Left lobe of liver (tissue), 2 donors: Measurements from ENCODE around the gene SLC6A20. TPM values are rescaled to one million over a fixed set of nuclear protein-coding genes. Genes with fewer than 3 reads are reported as not detected.

Experiments used
- ATAC-seq: fragments of 200-7000 bp; cut with Tn5 transposase; one replicate; pipeline ENCODE4 v1.9.1; 2020; ENCODE audit warnings: mild to moderate bottlenecking, moderate library complexity
- DNase-seq: peaks from one replicate; pipeline ENCODE4 v3.0.0-alpha.2; 2020; ENCODE audit warnings: low spot score
- total RNA-seq: library from RNA; stranded (reverse); gene quantifications from one replicate; pipeline ENCODE4 v1.2.1, GENCODE V29; 2021
- donor health status: DM: no; HTN: no; CAD: no; lungs with moderate emphysema.
- donor health status: DM: no; HTN: yes; CAD: no.

SLC6A20 gene
- total RNA-seq, 1 donor from 2014 or later, result 0.08 TPM

DNA sequence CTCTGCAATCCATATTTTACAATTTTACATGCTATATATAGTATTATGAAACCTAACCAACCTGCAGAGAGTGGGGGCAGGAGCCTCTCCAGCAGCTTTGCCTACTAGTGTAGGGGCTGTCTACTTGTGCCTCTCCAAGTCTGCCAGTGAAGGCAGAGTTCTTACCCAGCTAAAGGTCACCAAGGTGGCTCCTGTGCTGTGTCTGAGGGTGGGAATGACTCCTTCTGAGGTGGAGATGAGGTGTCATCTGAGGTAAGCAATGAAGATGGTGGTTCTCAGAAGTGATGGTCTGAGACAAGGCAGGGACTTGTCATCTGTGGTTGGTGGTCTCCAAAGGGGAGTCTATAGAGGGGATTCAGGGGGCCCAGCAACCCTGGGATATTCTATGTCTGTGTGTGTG is 59.6 kb downstream of the SLC6A20 start:
- ATAC-seq, result no peak
- no peak for DNase-seq

DNA sequence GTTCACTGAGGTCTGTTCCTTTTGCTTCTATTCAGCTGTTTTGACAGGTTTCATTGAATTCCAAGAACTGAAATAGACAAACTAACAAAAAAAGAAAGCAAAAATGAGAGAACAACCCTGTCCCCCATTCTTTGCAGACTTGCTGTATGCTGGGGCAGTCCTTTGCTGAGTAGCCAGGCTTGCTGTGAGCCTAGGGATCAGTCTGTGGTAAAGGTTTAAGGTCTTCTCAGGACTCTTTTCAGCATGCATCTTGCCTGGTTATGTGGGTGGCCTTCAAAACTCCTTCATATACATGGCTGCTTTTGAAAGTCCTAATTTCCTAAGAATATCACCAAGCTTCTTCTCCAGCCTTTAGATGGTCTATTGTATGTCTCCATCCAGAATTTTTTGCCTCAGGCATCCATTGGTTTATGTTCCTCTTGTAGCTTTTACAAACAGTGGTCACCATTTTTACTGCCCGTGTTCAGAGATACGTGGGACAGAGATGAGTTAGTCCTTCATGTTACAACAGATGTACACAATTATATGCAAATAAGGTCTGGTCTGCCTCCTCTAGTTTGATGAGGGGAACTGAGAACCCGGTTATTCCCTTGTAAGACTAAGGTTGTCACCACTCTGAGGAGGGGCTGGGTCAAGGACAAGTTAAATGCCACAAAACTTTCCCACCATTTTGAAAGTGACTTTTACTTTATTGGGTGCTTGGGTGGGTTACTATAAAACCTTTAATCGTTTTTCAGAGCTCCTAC is 65.8 kb downstream of the SLC6A20 start:
- ATAC-seq, result no peak
- DNase-seq, result no peak

DNA sequence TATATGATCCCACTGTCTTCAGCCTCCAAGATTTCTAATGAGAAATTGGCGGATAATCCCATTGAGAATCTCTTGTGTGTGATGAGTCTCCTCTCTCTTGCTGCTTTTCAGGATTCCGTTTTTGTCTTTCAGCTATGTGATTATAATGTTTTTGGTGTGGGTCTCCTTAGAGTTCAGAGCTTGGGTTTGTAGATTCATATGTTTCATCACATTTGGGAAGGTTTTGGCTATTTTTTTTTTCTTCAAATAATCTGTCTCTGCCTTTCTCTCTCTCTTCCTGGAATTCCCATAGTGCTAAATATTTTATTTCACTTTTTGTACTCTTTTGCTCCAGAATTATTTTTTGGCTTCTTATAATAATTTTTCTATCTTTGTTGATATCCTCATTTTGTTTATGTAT is 66.7 kb downstream of the SLC6A20 start:
- DNase-seq (no peak), ATAC-seq (no peak)

DNA sequence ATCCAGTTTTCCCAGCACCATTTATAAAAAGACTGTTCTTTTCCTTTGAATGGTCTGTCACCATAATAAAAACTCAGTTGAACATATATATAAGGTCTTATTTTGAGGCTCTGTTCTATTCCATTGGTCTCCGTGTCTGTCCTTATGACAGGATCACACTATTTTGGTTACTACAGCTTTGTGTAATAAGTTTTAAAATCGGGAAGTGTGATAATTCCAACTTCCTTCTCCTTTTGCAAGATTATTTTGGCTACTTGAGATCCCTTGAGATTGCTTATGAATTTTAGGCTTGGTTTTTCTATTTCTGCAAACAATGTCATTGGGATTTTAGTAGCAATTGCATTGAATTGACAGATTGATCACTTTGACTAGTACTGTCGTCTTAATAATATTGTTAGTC is 71.4 kb downstream of the SLC6A20 start:
- no peak for ATAC-seq
- no peak for DNase-seq

DNA sequence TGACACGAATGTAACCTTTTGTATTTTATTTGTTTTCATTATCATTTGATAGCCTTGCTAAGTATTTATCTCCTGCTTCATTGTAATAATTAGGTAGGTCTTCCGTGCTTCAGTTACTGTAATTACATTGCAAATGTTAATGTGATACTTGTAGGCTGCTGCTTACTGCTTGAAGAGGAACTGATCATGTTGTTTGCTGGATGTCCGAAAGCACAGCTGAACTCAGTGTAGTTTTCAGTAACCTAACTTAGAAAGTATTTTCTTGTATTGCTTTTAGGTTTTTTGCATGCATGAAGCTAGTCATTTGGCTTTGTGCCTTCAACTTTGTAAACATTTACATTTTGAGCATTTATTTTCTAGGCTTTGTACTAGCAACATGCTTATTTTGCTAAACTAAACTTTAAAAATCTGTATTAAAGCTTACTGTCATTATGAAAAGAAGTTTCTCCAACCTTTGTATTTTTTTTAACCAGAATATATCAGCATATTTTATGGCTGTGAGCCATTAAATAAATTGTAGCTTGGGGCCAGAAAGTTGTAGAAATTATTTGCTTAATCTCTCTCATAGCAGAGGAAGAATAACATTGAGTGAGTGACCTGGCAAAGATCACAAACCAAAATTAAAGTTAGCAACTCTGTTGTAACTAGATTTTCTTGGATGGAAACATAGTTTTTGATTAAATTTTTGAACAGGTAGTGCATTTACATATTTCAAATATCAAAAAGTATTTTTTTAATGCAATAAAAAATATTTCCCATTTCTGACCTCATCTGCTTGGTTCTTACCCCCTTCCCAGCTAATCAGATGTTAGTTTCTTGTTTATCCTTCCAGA is 76.5 kb downstream of the SLC6A20 start:
- no peak for DNase-seq
- peak; percentile 44 for ATAC-seq

DNA sequence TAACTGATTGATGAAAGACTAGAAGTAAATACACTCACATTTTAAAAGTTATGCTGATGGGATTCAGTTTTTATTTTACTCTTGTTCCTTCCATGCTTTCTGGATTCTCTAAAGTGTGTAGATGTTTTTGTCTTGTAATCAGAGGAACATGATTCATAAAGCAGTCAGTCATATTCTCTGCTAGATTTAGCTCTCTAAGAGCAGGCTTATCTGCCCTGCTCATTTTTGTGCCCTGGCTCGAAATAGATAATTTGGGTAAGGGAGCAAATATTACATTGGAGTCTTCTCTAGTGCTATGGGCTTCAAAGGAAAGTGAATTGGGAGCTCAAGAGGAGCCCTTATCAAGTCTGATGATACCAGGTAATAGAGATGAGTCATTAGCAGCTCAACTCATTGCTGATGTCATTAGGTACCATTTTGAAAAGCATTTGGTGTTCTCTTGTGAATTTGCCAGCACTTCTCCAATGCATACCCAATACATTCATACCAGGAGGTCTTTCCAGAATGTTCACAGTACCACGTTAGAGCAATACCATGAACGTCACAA is 79.5 kb downstream of the SLC6A20 start:
- no peak for DNase-seq
- ATAC-seq, result no peak

DNA sequence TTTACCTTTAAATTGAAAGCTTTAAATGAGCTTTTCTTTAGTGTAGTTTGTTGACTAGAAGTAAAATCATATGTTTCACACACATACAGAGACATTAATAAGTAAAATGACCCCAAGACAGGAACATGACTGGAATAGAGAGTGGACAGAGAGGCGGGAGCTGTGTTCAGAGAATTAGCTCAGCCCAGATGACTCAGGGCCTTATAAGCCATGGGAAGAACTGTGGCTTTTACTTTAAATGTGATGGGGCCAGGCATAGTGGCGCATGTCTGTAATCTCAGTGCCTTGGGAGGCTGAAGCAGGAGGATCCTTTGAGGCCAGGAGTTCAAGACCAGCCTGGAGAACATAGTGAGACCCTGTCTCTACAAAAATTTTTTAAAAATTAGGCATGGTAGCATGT is 80.4 kb downstream of the SLC6A20 start:
- ATAC-seq (no peak), DNase-seq (no peak)

DNA sequence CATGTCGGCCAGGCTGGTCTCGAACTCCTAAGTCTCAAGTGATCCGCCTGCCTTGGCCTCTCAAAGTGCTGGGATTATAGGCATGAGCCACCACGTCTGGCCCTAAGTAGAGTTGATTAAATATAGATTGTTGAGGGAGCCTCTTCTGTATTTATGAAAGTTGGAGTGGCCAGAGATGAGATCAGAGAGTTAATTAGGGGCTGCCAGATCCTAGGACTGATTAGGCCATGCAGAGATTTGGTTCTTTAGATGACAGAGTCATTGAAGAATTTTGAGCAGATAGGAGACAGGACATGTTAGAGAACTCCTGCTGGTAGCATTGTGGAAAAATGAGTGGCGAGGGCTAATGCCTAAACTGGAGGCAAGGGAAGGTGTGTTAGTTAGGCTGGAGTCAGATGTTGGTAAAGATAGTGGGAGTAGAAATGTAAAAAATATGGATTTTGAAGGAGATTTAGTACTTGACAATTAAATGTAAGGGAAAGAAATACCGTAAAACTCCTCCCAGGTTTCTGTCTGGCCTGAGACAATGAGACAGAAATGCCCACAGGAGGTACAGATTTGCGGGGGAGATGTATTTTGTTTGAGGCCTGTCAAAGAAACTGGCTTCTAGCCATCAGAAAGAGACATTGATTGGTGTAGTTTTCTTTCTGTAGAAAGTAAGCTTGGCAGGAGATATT is 83.8 kb downstream of the SLC6A20 start:
- no peak for DNase-seq

DNA sequence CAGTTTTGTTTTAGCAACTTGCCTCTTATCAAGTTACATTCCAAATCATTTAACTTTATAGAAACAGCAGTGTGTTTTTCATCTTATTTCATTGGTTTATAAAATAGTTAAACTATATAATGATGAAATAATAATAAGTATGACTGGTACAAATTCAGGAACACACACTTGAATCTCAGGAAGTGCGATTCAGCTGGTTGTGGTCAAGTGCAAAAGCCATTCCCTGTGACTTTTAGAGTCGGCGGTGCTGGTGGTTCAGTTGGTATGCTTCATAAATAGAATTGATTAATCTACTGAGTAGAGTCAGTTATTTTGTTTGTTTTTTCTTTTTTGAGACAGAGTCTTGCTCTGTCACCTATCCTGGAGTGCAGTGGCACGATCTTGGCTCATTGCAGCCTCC is 84.4 kb downstream of the SLC6A20 start:
- ATAC-seq (no peak), DNase-seq (no peak)

More for the DNA sequence above, 83.8 kb downstream of the SLC6A20 start:
- ATAC-seq, result no peak

DNA sequence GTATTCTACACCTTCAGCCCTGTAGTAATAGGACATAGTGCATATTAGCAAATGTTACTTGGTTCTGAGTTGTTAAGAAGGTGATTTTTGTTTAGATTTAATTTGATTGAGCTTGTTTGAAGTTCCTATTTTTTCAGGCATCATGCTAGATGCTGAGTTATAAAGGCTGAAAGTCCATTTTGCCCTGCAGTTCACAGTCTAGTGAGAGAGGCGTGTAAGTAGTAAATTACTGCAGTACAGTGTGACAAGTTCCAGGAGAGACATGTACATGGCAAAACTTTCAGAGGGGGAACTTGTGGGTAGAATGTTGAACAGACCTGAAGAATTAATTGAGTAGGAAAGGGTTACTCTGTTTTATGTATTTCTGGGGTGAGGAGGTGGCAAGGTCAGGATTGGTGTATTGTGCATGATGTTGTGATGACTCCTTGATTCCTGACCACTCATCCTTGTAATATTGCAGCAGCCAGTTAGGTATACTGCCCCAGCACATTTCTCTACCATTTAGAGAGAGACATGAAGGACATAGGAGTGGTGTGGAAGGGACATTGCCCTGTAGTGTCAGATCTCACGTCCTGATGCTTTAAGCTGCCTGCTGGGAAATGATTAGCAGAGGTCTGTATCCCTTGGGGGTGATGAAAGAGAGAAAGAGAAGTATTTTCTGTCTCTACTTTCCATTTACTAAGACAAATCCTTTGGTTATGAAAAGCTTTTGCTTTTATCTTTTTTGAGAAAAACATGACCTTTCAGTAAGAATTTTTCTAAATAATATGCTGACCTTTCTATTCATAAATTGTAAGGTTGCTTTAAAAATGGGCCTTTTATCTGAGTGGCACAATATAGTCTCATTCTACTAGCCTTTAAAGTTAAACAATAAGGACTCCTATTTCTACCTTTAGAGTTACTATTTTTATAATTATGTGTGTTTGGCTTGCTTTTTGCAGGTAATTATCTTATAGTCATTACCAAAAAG is 90.2 kb downstream of the SLC6A20 start:
- no peak for DNase-seq
- ATAC-seq, result no peak

Other genes starting within 250 kb of the SLC6A20 start
- gene LIMD1, start 201.8 kb downstream of the SLC6A20 start, total RNA-seq, result 30.7 TPM
- gene SACM1L, start 107.1 kb downstream of the SLC6A20 start, total RNA-seq, result 19.7 TPM
- 7.7 TPM for gene LZTFL1, start 45.6 kb upstream of the SLC6A20 start, total RNA-seq
- gene CCR9, start 90.0 kb upstream of the SLC6A20 start, total RNA-seq, result 0.15 TPM
- gene CXCR6, start 146.9 kb upstream of the SLC6A20 start, total RNA-seq, result not detected
- gene FYCO1, start 199.3 kb upstream of the SLC6A20 start, total RNA-seq, result 16.2 TPM
- gene XCR1, start 230.9 kb upstream of the SLC6A20 start, total RNA-seq, result not detected